Uterus (tissue), 4 donors: Measurements from ENCODE around the gene ANKRD40. TPM values are rescaled to one million over a fixed set of nuclear protein-coding genes. Genes with fewer than 3 reads are reported as not detected.

Source experiments
- DNase-seq, 2 donors: peaks; one replicate each; pipeline ENCODE4 v3.0.0-alpha.2; 2019 to 2020
- H3K27ac ChIP-seq, 2 donors: fragments of 200-600 bp; sonication (generic); 1 replicate in 1 of 2; 2 replicates in 1 of 2; pipeline ENCODE4 v1.5.1; 2016 to 2018
- H3K27me3 ChIP-seq, 2 donors: fragments of 200-600 bp; sonication (generic); one replicate each; pipeline ENCODE4 v1.5.1; 2018 to 2019; ENCODE audit warnings: control low read depth in 1 of 2
- H3K36me3 ChIP-seq, 2 donors: fragments of 200-600 bp; sonication (generic); one replicate each; pipeline ENCODE4 v1.5.1; 2019; ENCODE audit warnings: control low read depth in 1 of 2
- H3K4me1 ChIP-seq, 2 donors: fragments of 200-600 bp; sonication (generic); one replicate each; pipeline ENCODE4 v1.5.1; 2018 to 2019; ENCODE audit warnings: control low read depth in 1 of 2
- H3K4me3 ChIP-seq, 2 donors: fragments of 200-600 bp; sonication (generic); 1 replicate in 1 of 2; 2 replicates in 1 of 2; pipeline ENCODE4 v1.5.1; 2018 to 2019; ENCODE audit warnings: mild to moderate bottlenecking in 1 of 2
- H3K9me3 ChIP-seq, 2 donors: fragments of 200-600 bp; sonication (generic); one replicate each; pipeline ENCODE4 v1.5.1; 2019; ENCODE audit warnings: control low read depth in 1 of 2
- CTCF ChIP-seq, 4 experiments: fragments of 200-600 bp in 2 of 4; fragments of 450-650 bp in 2 of 4; sonication (generic) in 2 of 4; IDR thresholded peaks; one replicate each; pipeline ENCODE4 v1.5.1; 2016 to 2019; ENCODE audit warnings: antibody characterized with exemption in 4 of 4, mild to moderate bottlenecking in 2 of 4, moderate library complexity in 1 of 4
- POLR2A ChIP-seq, 2 donors: fragments of 450-650 bp; IDR thresholded peaks; one replicate each; pipeline ENCODE4 v1.6.1; 2016; ENCODE audit warnings: antibody characterized with exemption in 2 of 2, mild to moderate bottlenecking in 1 of 2, moderate library complexity in 1 of 2
- intact Hi-C: fragments of 100-400 bp; cut with DNase I; formaldehyde crosslinking; loops from one replicate; pipeline ENCODE4 v1.15.1; 2023; ENCODE audit warnings: low total_unique reads
- total RNA-seq, 4 donors: library from RNA; depleted of rRNA in 3 of 4; stranded (reverse); fragments of >200 nt in 3 of 4; gene quantifications; one replicate each; pipeline versions ENCODE4 v1.1.0 to v1.2.4, GENCODE V29; 2014 to 2023
- donor health status: DM: yes; HTN: yes; CAD: no.

The ANKRD40 gene
- total RNA-seq, 4 donors from 2014 or later, result 15.0 to 58.0 (median 31.3) TPM

- no peaks in the 10 kb centered on the region for H3K27me3 ChIP-seq
- no peak for DNase-seq
- intact Hi-C loops, result no loop called here
- H3K36me3 ChIP-seq, result no peaks in the 10 kb centered on the region
- TF ChIP-seq CTCF (IDR thresholded peaks at IDR 0.05), result no peak
- TF ChIP-seq POLR2A (IDR thresholded peaks at IDR 0.05), result no peak
- no peak overlapping the region for H3K4me3 ChIP-seq
- no peaks in the 10 kb centered on the region for H3K9me3 ChIP-seq
- peaks cover 0 to 3% of the 10 kb centered on the region in 2 donors for H3K4me1 ChIP-seq
- H3K27ac ChIP-seq, result peak overlapping the region; percentile 37 to 72
Observed at GRCh38 chr17:50660887-50661345, 46.8 kb downstream of the ANKRD40 start.

- Histone ChIP-seq H3K27me3 (no peaks in the 10 kb centered on the region), H3K9me3 (no peaks in the 10 kb centered on the region), H3K36me3 (no peaks in the 10 kb centered on the region), H3K4me3 (no peak overlapping the region), H3K4me1 (peaks cover 0 to 3% of the 10 kb centered on the region in 2 donors), H3K27ac (peak overlapping the region; percentile 37 to 72)
- no peak for DNase-seq
- intact Hi-C loops, result no loop called here
- TF ChIP-seq CTCF (IDR thresholded peaks at IDR 0.05) (no peak), POLR2A (IDR thresholded peaks at IDR 0.05) (no peak)
Observed at GRCh38 chr17:50660042-50660886, 47.5 kb downstream of the ANKRD40 start.

GRCh38 chr17:50659179-50659578, 48.5 kb downstream of the ANKRD40 start:
- TF ChIP-seq CTCF (IDR thresholded peaks at IDR 0.05), result no peak
- no peak for TF ChIP-seq POLR2A (IDR thresholded peaks at IDR 0.05)
- H3K27ac ChIP-seq, result no peak overlapping the region
- DNase-seq, result no peak

GRCh38 chr17:50658616-50659015, 49.1 kb downstream of the ANKRD40 start:
- Histone ChIP-seq H3K36me3 (no peaks in the 10 kb centered on the region), H3K4me1 (peaks cover 0 to 3% of the 10 kb centered on the region in 2 donors), H3K4me3 (no peak overlapping the region), H3K9me3 (no peaks in the 10 kb centered on the region), H3K27me3 (no peaks in the 10 kb centered on the region), H3K27ac (no peak overlapping the region)
- no peak for TF ChIP-seq POLR2A (IDR thresholded peaks at IDR 0.05)
- TF ChIP-seq CTCF (IDR thresholded peaks at IDR 0.05), result no peak
- intact Hi-C loops, result no loop called here
- no peak for DNase-seq

More at GRCh38 chr17:50659179-50659578, 48.5 kb downstream of the ANKRD40 start:
- Histone ChIP-seq H3K27me3 (no peaks in the 10 kb centered on the region), H3K4me1 (peaks cover 0 to 3% of the 10 kb centered on the region in 2 donors), H3K36me3 (no peaks in the 10 kb centered on the region), H3K4me3 (no peak overlapping the region), H3K9me3 (no peaks in the 10 kb centered on the region)
- intact Hi-C loops, result no loop called here

GRCh38 chr17:50657627-50658026, 50.1 kb downstream of the ANKRD40 start:
- intact Hi-C loops, result no loop called here
- no peak for DNase-seq

More at GRCh38 chr17:50657627-50658026, 50.1 kb downstream of the ANKRD40 start:
- Histone ChIP-seq H3K4me3 (no peak overlapping the region), H3K27ac (no peak overlapping the region), H3K9me3 (no peaks in the 10 kb centered on the region), H3K27me3 (no peaks in the 10 kb centered on the region), H3K4me1 (peaks cover 0 to 3% of the 10 kb centered on the region in 2 donors), H3K36me3 (no peaks in the 10 kb centered on the region)
- no peak for TF ChIP-seq CTCF (IDR thresholded peaks at IDR 0.05)
- TF ChIP-seq POLR2A (IDR thresholded peaks at IDR 0.05), result no peak
